Measurements from ENCODE around the gene UTP18.

Gene UTP18

DNA sequence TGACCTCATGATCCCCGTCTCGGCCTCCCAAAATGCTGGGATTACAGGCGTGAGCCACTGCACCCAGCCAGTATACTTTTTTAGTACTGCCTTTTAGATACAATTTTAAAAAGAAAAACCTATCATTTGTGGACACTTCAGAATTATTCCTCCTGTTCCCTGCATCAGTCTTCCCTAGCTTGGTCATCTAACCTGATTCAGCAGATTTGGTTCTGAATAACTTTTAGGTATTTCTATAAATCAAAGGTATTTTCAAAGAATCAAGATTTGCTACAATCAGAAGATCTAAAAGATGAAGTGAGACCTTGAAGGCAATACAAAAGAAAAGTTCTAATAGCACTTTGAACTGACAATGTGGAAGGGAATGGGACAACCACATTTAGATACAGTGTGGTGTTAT is 30.5 kb upstream of the UTP18 start:
- no peak for TF ChIP-seq CTCF (conservative IDR thresholded peaks at IDR 0.05; ENCODE audit: low read depth)
- no peak for DNase-seq (ENCODE audit: low spot score)
- no peak overlapping the region for H3K27ac ChIP-seq
- ChIA-PET POLR2A (ENCODE audit: low non-redundant PET) (no interaction called here), CTCF (interaction anchor here (0.5 kb wide), 1 partner anchor 46 kb away, joined by 3 read pairs; no protein-coding TSS in a partner anchor)

- TF ChIP-seq CTCF (conservative IDR thresholded peaks at IDR 0.05; ENCODE audit: low read depth) = no peak
- DNase-seq (ENCODE audit: low spot score) = no peak
- ChIA-PET CTCF (interaction anchor here (0.5 kb wide), 1 partner anchor 46 kb away, joined by 3 read pairs; no protein-coding TSS in a partner anchor), POLR2A (ENCODE audit: low non-redundant PET) (no interaction called here)
- no peak overlapping the region for H3K27ac ChIP-seq
These were observed 30.0 kb upstream of the UTP18 start for GRCh38 chr17:51230306-51230705.

GRCh38 chr17:51231999-51232398 is 28.3 kb upstream of the UTP18 start:
- CTCF ChIA-PET = no interaction called here
- no peak for DNase-seq (ENCODE audit: low spot score)
- no peak overlapping the region for H3K27ac ChIP-seq
- POLR2A ChIA-PET (ENCODE audit: low non-redundant PET) = no interaction called here
- TF ChIP-seq CTCF (conservative IDR thresholded peaks at IDR 0.05; ENCODE audit: low read depth) = no peak

DNA sequence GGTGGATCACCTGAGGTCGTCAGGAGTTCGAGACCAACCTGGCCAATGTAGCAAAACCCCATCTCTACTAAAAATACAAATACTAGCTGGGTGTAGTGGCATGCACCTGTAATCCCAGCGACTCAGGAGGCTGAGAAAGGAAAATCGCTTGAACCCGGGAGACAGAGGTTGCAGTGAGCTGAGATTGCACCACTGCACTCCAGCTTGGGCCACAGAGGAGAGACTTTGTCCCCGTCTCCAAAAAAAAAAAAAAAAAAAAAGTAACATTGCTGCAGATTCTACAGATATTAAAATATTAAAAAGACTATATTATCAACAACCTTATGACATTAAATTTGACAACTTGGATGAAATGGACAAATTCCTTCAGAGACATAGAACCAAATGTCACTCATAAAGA is 26.2 kb upstream of the UTP18 start:
- ChIA-PET CTCF (no interaction called here), POLR2A (ENCODE audit: low non-redundant PET) (no interaction called here)

DNA sequence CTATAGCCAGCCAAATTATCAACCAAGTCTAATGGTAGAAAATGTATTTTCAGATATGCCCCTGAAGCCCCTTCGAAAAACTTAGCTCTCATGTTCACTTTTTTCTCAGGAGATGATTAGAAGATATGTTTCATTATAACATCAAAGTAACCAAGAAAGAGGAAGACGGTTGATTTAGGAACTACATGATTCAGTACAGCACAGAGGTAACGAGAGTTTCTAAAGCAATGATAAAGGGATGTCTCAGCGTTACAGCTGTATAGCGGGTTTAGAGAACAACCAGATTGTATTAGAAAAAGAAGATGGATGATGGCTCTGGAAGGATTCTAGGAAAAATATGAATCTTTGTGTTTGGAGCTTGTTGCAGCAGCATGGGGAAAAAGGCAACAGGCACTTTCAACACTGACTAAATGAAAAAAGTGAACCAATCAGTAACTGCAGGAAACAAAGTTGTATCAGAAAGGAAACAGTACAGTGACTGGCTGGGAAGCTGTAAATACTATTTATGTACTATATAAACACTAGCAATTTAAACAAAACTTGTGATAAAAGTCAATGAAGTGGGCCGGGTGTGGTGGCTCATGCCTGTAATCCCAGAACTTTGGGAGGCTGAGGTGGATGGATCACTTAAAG is 22.0 kb upstream of the UTP18 start:
- H3K27ac ChIP-seq = no peak overlapping the region
- DNase-seq (ENCODE audit: low spot score) = no peak
- TF ChIP-seq CTCF (conservative IDR thresholded peaks at IDR 0.05; ENCODE audit: low read depth) = no peak
- ChIA-PET POLR2A (ENCODE audit: low non-redundant PET) (no interaction called here), CTCF (interaction anchor here (1.3 kb wide), 1 partner anchor 9 kb away, joined by 3 read pairs; no protein-coding TSS in a partner anchor)

More for the DNA sequence above, 26.2 kb upstream of the UTP18 start:
- H3K27ac ChIP-seq = no peak overlapping the region
- no peak for DNase-seq (ENCODE audit: low spot score)
- TF ChIP-seq CTCF (conservative IDR thresholded peaks at IDR 0.05; ENCODE audit: low read depth) = no peak

DNA sequence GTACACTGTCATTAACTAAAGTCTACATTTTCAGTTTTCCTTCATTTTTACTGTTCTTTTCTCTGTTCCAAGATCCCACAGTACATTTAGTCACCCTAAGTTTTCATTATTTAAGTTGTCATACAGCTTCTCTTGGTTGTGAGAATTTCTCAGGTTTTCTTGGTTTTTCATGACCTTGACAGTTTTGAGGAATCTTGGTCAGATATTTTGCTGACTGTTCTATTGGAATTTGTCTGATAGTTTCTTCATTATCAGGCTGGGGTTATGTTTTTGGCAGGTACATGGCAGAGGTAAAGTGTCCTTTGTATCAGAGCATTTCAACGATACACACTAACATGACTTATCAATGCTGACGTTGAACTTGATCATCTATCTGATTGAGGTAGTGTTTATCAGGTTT is 20.1 kb upstream of the UTP18 start:
- CTCF ChIA-PET = no interaction called here
- POLR2A ChIA-PET (ENCODE audit: low non-redundant PET) = no interaction called here
- no peak for TF ChIP-seq CTCF (conservative IDR thresholded peaks at IDR 0.05; ENCODE audit: low read depth)
- no peak overlapping the region for H3K27ac ChIP-seq
- no peak for DNase-seq (ENCODE audit: low spot score)

All from RWPE1 (cell line).